IMR-90 (cell line): ENCODE results near the gene FGFR4. TPM values are rescaled to one million over a fixed set of nuclear protein-coding genes. Genes with fewer than 3 reads are reported as not detected.

ENCODE experiments used
- ATAC-seq: fragments of 200-7000 bp; cut with Tn5 transposase; 2 replicates; pipeline ENCODE4 v1.9.1; 2020; ENCODE audit warnings: low read depth, mild to moderate bottlenecking, moderate library complexity
- BruUV-seq: library from RNA; stranded (reverse); fragments of 400-500 nt; replicated peaks from 2 replicates; lab custom pipeline; 2021; lab: Mats Ljungman, UMichigan
- CTCF ChIA-PET: fragments of 300-600 bp; formaldehyde crosslinking; extraction: SDS; loops from one replicate; lab custom pipeline; 2021; ENCODE audit warnings: antibody characterized with exemption; lab: Yijun Ruan, JAX
- POLR2A ChIA-PET: fragments of 300-600 bp; sonication (Branson Sonifier 250); formaldehyde crosslinking; loops from one replicate; lab custom pipeline; 2022; ENCODE audit warnings: antibody characterized with exemption; ENCODE audit not compliant: unreplicated experiment; lab: Charles Lee
- DNase-seq: peaks from one replicate; pipeline ENCODE4 v3.0.0; 2013
- H2AFZ ChIP-seq: replicated peaks from 2 replicates; pipeline ENCODE3; 2013; ENCODE audit warnings: low read length, mild to moderate bottlenecking; ENCODE audit not compliant: poor library complexity
- H2AK5ac ChIP-seq: 2 replicates; pipeline ENCODE4 v1.6.1; 2013; ENCODE audit warnings: low read depth, low read length, inconsistent platforms
- H2AK9ac ChIP-seq: replicated peaks from 2 replicates; pipeline ENCODE3; 2013; ENCODE audit warnings: mild to moderate bottlenecking, low read depth, low read length, moderate library complexity; ENCODE audit not compliant: poor library complexity
- H2BK120ac ChIP-seq: 2 replicates; pipeline ENCODE4 v1.6.1; 2013; ENCODE audit warnings: low read depth, low read length, inconsistent platforms
- H2BK15ac ChIP-seq: 3 replicates; pipeline ENCODE4 v1.6.1; 2013; ENCODE audit warnings: low read depth, low read length, inconsistent platforms
- H2BK20ac ChIP-seq: 2 replicates; pipeline ENCODE4 v1.6.1; 2013; ENCODE audit warnings: low read depth, mild to moderate bottlenecking, inconsistent platforms, low read length, moderate library complexity
- H2BK5ac ChIP-seq: 2 replicates; pipeline ENCODE4 v1.6.1; 2013; ENCODE audit warnings: mild to moderate bottlenecking, low read depth, low read length, inconsistent platforms; ENCODE audit not compliant: poor library complexity, severe bottlenecking
- H3K14ac ChIP-seq: replicated peaks from 2 replicates; pipeline ENCODE4 v1.6.1; 2013; ENCODE audit warnings: low read depth, low read length, inconsistent platforms
- H3K18ac ChIP-seq: 2 replicates; pipeline ENCODE4 v1.6.1; 2013; ENCODE audit warnings: low read depth, low read length, control low read depth
- H3K23ac ChIP-seq: 2 replicates; pipeline ENCODE4 v1.6.1; 2013; ENCODE audit warnings: low read depth, low read length, inconsistent platforms
- H3K27ac ChIP-seq: 2 replicates; pipeline ENCODE4 v1.5.1; 2013; ENCODE audit warnings: mild to moderate bottlenecking, control low read depth, low read length; ENCODE audit not compliant: insufficient read depth
- H3K27me3 ChIP-seq: 2 replicates; pipeline ENCODE4 v1.6.1; 2013; ENCODE audit warnings: low read length; ENCODE audit not compliant: control insufficient read depth, insufficient read depth
- H3K36me3 ChIP-seq: 2 replicates; pipeline ENCODE4 v1.6.1; 2013; ENCODE audit warnings: low read length, mixed read lengths; ENCODE audit not compliant: control insufficient read depth, insufficient read depth
- H3K4ac ChIP-seq: 2 replicates; pipeline ENCODE4 v1.6.1; 2013; ENCODE audit warnings: low read depth, low read length, inconsistent platforms
- H3K4me1 ChIP-seq: 2 replicates; pipeline ENCODE4 v1.6.1; 2013; ENCODE audit warnings: low read length, mixed read lengths; ENCODE audit not compliant: control insufficient read depth, insufficient read depth
- H3K4me2 ChIP-seq: 2 replicates; pipeline ENCODE4 v1.6.1; 2013; ENCODE audit warnings: low read depth, mild to moderate bottlenecking, control low read depth, low read length, moderate library complexity
- H3K4me3 ChIP-seq: 2 replicates; pipeline ENCODE4 v1.5.1; 2013; ENCODE audit warnings: low read depth, mild to moderate bottlenecking, control low read depth, low read length, moderate library complexity; ENCODE audit not compliant: insufficient read depth
- H3K56ac ChIP-seq: 2 replicates; pipeline ENCODE4 v1.6.1; 2013; ENCODE audit warnings: low read length, inconsistent platforms; ENCODE audit not compliant: insufficient read depth; ENCODE audit errors: extremely low read depth
- H3K79me1 ChIP-seq, 2 experiments: 2 replicates each; pipeline ENCODE4 v1.6.1; 2013; ENCODE audit warnings: low read length in 2 of 2, inconsistent platforms in 1 of 2, low read depth in 1 of 2
- H3K9ac ChIP-seq: 2 replicates; pipeline ENCODE4 v1.6.1; 2013; ENCODE audit warnings: low read depth, low read length, control low read depth
- H3K9me1 ChIP-seq: 2 replicates; pipeline ENCODE4 v1.6.1; 2013; ENCODE audit warnings: low read length, inconsistent platforms; ENCODE audit not compliant: insufficient read depth
- H3K9me3 ChIP-seq: 2 replicates; pipeline ENCODE4 v1.6.1; 2013; ENCODE audit warnings: low read length; ENCODE audit not compliant: control insufficient read depth, insufficient read depth
- H4K20me1 ChIP-seq: 2 replicates; pipeline ENCODE4 v1.6.1; 2013; ENCODE audit warnings: low read length, inconsistent platforms; ENCODE audit not compliant: insufficient read depth
- H4K5ac ChIP-seq: 2 replicates; pipeline ENCODE4 v1.6.1; 2013; ENCODE audit warnings: mild to moderate bottlenecking, low read depth, low read length, control low read depth
- H4K8ac ChIP-seq, 2 experiments: 2 replicates each; pipeline ENCODE4 v1.6.1; 2013; ENCODE audit warnings: low read depth in 2 of 2, low read length in 2 of 2, control low read depth in 1 of 2, inconsistent platforms in 1 of 2
- H4K91ac ChIP-seq: 2 replicates; pipeline ENCODE4 v1.6.1; 2013; ENCODE audit warnings: low read depth, low read length, inconsistent platforms; ENCODE audit not compliant: insufficient read depth
- CHD1 ChIP-seq: IDR thresholded peaks from 2 replicates; pipeline ENCODE4 v1.6.1; 2012; ENCODE audit warnings: low read depth, low read length, improper control_type of control experiment
- NFE2L2 ChIP-seq: fragments of 150-350 bp; IDR thresholded peaks from 2 replicates; pipeline ENCODE4 v1.6.1; 2016; ENCODE audit warnings: low read depth, mild to moderate bottlenecking, low read length
- WGBS, 2 experiments: methylation state at CpG; one replicate each; pipeline versions ENCODE4 v1.1.5 to v1.1.7; 2013; ENCODE audit warnings: missing lambda C conversion rate in 2 of 2; ENCODE audit not compliant: insufficient read length in 1 of 2; ENCODE audit errors: extremely low coverage in 2 of 2; 5-methylcytosine and 5-hydroxymethylcytosine counted together
- dilution Hi-C: fragments of 300-500 bp; cut with HindIII; formaldehyde crosslinking; loops from one replicate; pipeline ENCODE4 v1.14.3; 2018; ENCODE audit warnings: low sequenced_read_pairs; ENCODE audit not compliant: unreplicated experiment
- in situ Hi-C: fragments of 300-500 bp; cut with MboI; formaldehyde crosslinking; loops from 3 replicates; pipeline ENCODE4 v1.14.3; 2019; ENCODE audit warnings: low sequenced_read_pairs, inconsistent platforms, mixed read lengths
- intact Hi-C: fragments of 100-400 bp; cut with micrococcal nuclease; formaldehyde crosslinking; loops from 2 replicates; pipeline ENCODE4 v1.10.0; 2022
- polyA plus RNA-seq, 3 experiments: library from polyadenylated mRNA; depleted of rRNA; stranded (reverse); fragments of >200 nt; gene quantifications; 2 replicates each; pipeline ENCODE4 v1.2.3, GENCODE V29; 2012; ENCODE audit warnings: low replicate concordance in 1 of 3
- total RNA-seq: library from RNA; depleted of rRNA; stranded (reverse); fragments of >200 nt; gene quantifications from 2 replicates; pipeline ENCODE4 v1.2.3, GENCODE V29; 2012

Gene FGFR4
- total and polyA plus RNA-seq, 2 of the 4 experiments (the other 2 are of a cell fraction) = 0.90 to 2.4 TPM

DNA sequence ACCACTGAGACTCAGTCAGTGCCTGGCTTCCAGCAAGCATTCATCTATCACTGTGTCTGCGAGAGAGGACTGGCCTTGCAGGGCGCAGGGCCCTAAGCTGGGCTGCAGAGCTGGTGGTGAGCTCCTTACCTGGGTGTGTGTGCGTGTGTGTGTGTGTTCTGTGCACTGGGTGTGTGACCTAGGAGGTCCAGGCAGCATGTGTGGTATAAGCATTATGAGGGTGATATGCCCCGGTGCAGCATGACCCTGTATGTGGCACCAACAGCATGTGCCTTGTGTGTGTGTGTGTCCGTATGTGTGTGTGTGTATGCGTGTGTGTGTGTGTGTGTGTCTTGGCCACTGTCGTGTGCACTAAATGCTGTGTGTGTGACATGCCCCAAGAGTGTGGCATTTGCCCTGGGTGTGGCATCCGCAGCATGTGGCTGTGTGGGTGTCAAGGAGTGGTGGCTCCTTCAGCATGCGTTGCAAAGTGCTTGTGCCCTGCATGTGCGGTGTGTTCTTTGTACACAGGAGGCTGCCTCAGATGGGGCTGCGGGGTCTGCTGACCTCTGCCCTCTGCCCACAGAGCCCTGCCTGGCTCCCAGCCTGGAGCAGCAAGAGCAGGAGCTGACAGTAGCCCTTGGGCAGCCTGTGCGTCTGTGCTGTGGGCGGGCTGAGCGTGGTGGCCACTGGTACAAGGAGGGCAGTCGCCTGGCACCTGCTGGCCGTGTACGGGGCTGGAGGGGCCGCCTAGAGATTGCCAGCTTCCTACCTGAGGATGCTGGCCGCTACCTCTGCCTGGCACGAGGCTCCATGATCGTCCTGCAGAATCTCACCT is 3.3 kb downstream of the FGFR4 start:
- H2BK20ac ChIP-seq = peak overlapping the region; percentile 29; the same call in 1 of the 2 replicates
- H3K9me1 ChIP-seq = 0 out of 2 replicates have a peak, but pooled peaks cover 4% of the 10 kb centered on the region
- WGBS, 2 experiments = 72% methylated on average over 9 of the region's 21 CpGs; no CpG with 5 or more reads in 1 of the 2 experiments
- H3K9ac ChIP-seq = no peak overlapping the region
- H4K20me1 ChIP-seq = no peaks in the 10 kb centered on the region; the same call in 1 of the 2 replicates
- no peak overlapping the region for H3K23ac ChIP-seq
- ATAC-seq (no peak), DNase-seq (no peak)
- H3K56ac ChIP-seq = no peak overlapping the region
- peak overlapping the region; percentile 61 for H2AK5ac ChIP-seq
- H3K9me3 ChIP-seq = no peaks in the 10 kb centered on the region
- H4K5ac ChIP-seq = no peak overlapping the region; the same call in 1 of the 2 replicates
- H2BK15ac ChIP-seq = no peak overlapping the region; the same call in 2 of the 3 replicates
- in situ Hi-C loops (no loop called here), intact Hi-C loops (no loop called here), dilution Hi-C loops (no loop called here)
- no peak overlapping the region for H2AK9ac ChIP-seq
- H3K4me1 ChIP-seq = peaks cover 18% of the 10 kb centered on the region
- peaks cover 8% of the 10 kb centered on the region; the same call in 1 of the 2 replicates for H3K36me3 ChIP-seq
- TF ChIP-seq NFE2L2 (no peak), CHD1 (no peak)
- no peak overlapping the region for H3K4me3 ChIP-seq
- no peak overlapping the region; the same call in 1 of the 2 replicates for H3K4me2 ChIP-seq
- no peaks in the 10 kb centered on the region for H3K27me3 ChIP-seq
- ChIA-PET CTCF (interaction anchor here (0.9 kb wide), 1 partner anchor 18 kb away, joined by 3 read pairs; no protein-coding TSS in a partner anchor), POLR2A (no interaction called here)
- H2AFZ ChIP-seq = peak overlapping the region; percentile 19
- no peak overlapping the region for H4K8ac ChIP-seq
- peak overlapping the region; percentile 13; the same call in 1 of the 2 replicates for H3K4ac ChIP-seq
- no peak overlapping the region; the same call in 1 of the 2 replicates for H2BK120ac ChIP-seq
- H3K27ac ChIP-seq = no peak overlapping the region
- H3K79me1 ChIP-seq = no peaks in the 10 kb centered on the region
- H3K14ac ChIP-seq = no peak overlapping the region
- no peak overlapping the region for H3K18ac ChIP-seq
- BruUV-seq = no TSS peak
- peak overlapping the region; percentile 35; the same call in 1 of the 2 replicates for H4K91ac ChIP-seq
- H2BK5ac ChIP-seq = no peak overlapping the region
